Omental fat pad (tissue), 4 donors: ENCODE measurements around the gene P4HA2. TPM values are rescaled to one million over a fixed set of nuclear protein-coding genes. Genes with fewer than 3 reads are reported as not detected.

Experiments used
- ATAC-seq: fragments of 150-250 bp; one replicate; pipeline ENCODE4 v1.9.1; 2016; ENCODE audit warnings: mild to moderate bottlenecking, moderate library complexity; ENCODE audit not compliant: low FRiP score
- DNase-seq: peaks from one replicate; pipeline ENCODE4 v3.0.0-alpha.2; 2019; ENCODE audit warnings: low spot score
- total RNA-seq, 4 donors: library from RNA; depleted of rRNA; stranded (reverse); fragments of >200 nt; gene quantifications; one replicate each; pipeline ENCODE4 v1.1.0, GENCODE V29; 2016
- TF ChIP-seq, protein P1 (sequence below), 3 donors: fragments of 450-650 bp; IDR thresholded peaks; one replicate each; pipeline ENCODE4 v1.5.1; 2016 to 2017; ENCODE audit warnings: antibody characterized with exemption in 3 of 3, mild to moderate bottlenecking in 3 of 3, moderate library complexity in 2 of 3

Gene P4HA2
- total RNA-seq, 4 donors from 2014 or later, result 15.8 to 37.7 (median 25.6) TPM

DNA sequence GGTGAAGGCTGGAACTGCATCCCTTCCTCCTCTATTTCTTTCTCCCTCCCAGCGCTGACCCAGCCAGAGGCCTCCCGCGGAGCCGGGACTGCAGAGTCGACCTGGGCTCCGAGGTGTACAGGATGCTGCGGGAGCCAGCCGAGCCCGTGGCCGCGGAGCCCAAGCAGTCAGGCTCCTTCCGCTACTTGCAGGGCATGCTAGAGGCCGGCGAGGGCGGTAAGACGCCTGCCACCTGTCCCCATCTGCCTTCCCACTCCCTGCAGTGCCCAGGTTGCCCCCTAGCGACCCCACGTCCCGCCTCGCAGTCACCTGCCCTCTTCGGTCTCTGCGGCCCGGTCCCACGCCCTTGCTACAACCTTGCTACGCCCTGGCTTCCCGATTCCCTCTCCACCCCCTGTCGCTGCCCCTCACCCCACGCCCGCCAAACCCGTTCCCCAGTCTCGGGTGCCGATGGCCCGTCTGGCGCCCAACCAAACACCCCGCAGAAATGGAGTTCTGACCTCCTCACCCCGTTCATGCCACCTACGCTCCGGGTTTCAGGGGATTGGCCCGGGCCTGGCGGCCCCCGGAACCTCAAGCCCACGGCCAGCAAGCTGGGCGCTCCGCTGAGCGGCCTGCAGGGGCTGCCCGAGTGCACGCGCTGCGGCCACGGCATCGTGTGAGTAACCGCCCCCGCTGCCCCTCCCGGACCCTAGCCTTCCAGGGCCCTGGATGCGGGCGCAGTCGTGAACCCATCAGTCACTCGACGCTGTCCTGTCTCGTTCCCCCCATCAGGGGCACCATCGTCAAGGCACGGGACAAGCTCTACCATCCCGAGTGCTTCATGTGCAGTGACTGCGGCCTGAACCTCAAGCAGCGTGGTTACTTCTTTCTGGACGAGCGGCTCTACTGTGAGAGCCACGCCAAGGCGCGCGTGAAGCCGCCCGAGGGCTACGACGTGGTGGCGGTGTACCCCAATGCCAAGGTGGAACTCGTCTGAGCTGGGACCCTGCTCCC, 43.9 kb upstream of the P4HA2 start:
- TF ChIP-seq, protein P1, sequence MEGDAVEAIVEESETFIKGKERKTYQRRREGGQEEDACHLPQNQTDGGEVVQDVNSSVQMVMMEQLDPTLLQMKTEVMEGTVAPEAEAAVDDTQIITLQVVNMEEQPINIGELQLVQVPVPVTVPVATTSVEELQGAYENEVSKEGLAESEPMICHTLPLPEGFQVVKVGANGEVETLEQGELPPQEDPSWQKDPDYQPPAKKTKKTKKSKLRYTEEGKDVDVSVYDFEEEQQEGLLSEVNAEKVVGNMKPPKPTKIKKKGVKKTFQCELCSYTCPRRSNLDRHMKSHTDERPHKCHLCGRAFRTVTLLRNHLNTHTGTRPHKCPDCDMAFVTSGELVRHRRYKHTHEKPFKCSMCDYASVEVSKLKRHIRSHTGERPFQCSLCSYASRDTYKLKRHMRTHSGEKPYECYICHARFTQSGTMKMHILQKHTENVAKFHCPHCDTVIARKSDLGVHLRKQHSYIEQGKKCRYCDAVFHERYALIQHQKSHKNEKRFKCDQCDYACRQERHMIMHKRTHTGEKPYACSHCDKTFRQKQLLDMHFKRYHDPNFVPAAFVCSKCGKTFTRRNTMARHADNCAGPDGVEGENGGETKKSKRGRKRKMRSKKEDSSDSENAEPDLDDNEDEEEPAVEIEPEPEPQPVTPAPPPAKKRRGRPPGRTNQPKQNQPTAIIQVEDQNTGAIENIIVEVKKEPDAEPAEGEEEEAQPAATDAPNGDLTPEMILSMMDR (IDR thresholded peaks at IDR 0.05), result no peak
- DNase-seq (no peak), ATAC-seq (no peak)

DNA sequence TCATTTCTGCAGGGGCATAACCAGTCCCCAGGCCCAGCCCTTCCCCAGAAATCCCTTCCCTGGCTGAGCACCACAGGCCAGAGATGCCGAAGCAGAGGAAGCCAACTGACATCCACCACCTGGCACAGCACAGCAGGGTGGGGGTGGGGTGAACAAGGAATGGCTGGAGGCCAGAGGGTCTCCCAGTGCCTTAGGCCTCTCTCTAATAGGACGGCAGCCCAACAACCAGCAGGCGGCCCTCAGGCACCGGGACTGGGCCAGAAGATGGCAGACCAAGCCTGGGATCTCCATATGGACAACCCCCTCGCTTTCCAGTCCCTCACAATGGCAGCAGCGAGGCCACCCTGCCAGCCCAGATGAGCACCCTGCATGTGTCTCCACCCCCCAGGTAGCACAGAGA, 43.1 kb upstream of the P4HA2 start:
- no peak for DNase-seq
- no peak for ATAC-seq
- TF ChIP-seq, protein P1 (IDR thresholded peaks at IDR 0.05), result no peak

DNA sequence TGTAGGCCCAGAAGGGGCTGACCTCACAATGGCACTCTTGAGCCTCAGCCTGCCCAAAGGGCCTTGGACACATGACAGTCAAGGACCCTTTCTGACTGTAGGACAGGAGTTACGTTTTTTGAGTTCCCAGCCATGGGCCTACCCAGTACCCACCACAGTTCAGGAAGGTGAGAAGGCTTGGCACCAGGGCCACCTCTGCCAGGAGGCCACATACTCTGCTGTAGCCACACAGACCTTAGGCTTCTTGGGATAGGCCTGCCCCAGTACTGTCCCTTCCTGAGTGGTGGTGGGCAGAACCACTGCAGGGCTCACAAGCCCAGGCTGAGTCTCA, 42.6 kb upstream of the P4HA2 start:
- TF ChIP-seq, protein P1 (IDR thresholded peaks at IDR 0.05), result no peak
- ATAC-seq, result no peak
- DNase-seq, result no peak

DNA sequence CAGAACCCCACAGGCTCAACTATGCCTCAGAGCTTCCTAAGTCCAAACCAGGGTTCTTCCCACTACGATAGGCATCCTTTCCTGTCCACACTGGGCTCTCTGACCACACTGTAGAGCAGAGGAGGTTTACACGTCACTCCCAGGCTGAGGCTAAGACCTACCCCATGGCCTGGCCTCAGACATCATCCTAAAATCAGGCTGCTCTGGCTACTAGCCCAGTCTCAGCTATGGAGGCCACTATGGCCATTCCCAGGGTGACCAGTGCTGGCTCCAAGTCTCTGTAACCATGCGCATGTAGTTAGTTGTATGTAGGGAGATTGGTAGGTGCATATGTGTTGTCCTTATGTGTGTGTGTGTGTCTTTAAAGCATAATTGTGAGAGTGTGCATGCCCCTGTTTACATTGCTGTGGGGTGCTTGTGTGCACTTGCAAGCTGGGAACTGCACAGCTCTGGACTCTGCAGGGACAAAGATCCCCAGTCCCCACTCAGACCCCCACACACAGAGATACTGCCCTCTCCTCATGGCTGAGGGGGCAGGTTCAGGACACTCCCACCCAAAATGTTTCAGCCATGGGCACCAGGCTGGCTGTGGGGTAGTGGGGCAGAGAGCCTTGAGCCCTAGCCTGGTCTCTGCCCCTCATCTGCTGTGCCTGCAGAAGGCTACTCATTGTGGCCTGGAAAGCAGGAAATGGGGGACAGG, 42.1 kb upstream of the P4HA2 start:
- DNase-seq (no peak), ATAC-seq (no peak)
- TF ChIP-seq, protein P1 (IDR thresholded peaks at IDR 0.05), result no peak

DNA sequence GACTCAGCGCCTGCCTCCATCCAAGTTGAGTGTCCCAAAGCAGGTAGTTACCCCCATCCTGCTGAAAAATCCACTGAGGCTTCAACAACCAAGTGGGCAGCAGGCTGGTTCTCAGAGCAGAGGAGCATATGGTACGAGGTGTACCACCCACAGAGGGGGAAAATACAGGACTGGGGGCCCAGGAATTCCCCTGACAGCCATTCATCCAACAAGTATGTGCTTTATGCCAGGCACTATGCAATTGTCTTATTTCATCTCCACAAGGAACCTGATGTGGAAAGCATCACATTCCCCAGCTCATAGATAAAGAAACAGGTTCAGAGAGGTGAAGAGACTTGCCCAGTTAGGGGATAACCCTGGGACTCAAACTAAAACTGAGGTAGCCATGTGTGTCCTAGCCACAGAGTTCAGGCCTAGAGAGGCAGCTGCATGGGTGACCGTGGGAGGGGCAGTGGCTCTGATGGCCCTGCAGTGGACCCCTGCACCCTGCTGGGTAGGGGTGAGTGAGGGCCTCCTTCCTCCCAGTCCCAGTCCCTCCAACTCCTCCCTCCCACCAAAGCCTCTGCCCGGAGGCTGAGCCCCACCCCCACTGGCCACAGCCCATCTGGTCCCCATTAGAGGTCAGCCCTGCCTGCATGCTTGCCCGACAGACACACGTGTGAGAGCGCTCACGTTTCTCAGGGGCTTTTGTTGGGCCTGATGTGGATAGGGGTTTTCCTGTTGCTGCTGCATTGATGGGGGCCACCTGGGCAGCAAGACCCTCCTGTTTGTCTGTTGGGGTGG, 41.3 kb upstream of the P4HA2 start:
- TF ChIP-seq, protein P1 (IDR thresholded peaks at IDR 0.05), result no peak
- no peak for ATAC-seq
- no peak for DNase-seq

DNA sequence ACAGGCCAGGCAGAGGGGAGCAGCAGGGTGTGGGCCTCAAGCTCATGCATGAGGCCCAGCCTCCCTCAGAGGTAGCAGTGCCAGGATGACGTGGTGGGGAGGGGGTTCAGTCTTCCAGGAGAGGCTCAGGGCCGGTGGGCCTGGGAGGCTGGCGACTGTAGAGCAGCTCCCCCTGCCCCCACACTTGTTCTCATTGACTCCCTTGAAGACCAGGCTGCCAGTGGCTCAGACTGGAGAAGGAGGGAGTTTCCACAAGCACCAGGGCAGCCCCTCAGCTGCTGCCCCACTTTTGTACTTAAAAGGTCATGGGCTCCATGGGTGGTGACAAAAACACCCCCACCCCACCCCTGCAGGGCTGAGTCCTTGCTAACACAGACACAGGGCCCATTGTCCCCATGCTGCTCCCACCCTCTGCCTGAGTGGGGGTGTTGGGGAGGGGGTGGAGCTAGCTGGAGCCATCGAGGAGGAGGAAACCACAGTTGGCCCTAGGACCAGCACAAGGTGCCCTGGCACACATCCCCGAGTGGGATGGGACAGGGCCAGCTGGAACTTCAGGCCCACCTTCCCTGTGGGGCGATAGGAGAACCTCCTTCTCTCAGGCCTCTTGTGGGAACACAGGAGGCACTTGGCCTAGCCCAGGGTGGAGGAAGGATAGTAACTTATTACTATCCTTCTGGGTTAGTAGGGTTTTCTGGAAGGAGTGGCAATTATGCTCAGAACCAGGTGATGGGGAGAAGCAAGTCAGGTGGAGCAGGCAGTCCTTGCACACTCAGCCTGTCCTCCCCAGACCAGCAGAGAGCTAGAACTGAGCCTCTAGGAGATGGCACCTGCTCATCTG, 40.5 kb upstream of the P4HA2 start:
- ATAC-seq, result no peak
- TF ChIP-seq, protein P1 (IDR thresholded peaks at IDR 0.05), result no peak

More for the DNA sequence above, 40.5 kb upstream of the P4HA2 start:
- DNase-seq, result no peak
